CD4-positive, alpha-beta T cell treated with Interleukin-15 for 4 hours (primary cell): ENCODE data around the gene TNFRSF18.
A peak's percentile ranks its signal among the peaks of the same experiment; 100 is the strongest.

Source experiments
- DNase-seq: peaks from one replicate; pipeline ENCODE4 v3.0.0-alpha.2; 2020; ENCODE audit warnings: low spot score

Gene TNFRSF18

DNA sequence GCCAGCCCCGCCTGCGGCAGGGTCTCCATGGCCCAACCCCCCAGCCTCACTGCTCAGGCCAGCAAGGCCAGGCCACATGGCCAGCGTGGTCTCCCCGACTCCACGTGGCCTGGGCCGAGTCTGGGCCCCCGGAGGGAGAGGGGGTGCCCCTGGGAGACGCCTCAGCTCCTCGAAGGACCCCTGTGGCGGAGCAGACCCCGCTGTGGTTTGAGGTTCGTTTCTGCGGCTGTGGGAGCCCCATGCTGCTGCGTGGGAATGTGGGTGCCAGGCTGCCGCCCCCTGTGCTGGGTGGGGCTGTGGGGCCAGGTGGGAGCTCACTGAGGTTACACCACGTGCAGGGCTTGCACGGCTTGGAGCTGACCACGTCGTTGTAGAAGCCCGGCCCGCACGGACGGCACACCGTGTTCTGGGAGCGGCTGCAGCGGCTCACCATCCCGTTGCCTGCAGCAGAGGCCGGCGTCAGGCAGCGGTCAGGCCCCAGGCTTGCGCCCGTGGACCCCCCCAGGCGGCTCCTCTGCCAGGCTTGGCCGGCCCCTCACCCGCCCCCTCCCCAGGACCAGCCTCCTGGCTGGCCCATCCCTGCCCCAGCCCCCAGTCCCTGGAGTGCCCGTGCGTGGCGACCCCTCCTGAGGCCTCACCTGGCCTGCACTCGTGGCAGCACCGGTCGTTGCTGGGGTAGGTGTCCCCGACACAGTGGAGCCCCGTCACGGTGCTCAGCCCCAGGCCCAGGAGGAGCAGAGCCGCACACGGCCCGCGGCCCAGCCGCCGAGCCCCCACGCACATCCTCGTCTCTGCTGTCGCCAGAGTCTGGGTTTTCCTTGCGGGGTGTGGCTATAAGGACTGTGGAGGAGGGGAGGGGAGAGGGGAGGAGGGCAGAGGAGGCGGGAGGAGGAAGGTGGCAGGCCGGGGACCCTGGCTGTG lies 7.2 kb upstream of the TNFRSF18 start, which contains the start of gene TNFRSF4:
Gene TNFRSF4, minus strand, starts transcription at position 809 of the 921 bp plus-strand sequence. Its CDS starts 26 bp downstream, at position 783.
- DNase-seq: no peak

DNA sequence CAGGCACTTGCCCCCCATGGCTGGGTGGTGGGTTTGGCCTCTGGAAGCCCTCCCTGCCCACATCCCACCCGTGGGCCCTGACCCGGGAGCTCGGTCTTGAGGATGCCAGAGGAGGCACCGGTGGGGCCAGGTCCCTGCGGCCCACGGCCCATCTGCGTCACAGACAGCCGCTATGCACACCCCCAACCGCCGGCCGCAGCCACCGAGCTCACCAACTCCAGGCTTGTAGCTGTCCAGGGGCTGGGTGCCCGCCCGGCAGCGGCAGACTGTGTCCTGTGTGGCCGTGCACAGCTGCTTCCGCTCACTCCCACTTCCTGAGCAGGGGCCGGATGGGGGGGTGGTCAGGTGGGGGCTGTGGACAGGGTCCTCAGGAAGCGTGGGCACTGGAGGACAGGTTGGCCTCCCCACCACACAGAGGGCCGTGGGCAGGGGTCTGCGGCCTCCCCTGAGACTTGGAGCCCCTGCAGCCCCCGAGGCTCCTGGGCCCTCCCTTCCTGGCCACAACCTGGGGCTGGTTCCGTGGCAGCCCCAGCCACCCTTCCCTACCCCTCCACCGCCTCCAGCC lies 6.5 kb upstream of the TNFRSF18 start:
- DNase-seq: no peak

DNA sequence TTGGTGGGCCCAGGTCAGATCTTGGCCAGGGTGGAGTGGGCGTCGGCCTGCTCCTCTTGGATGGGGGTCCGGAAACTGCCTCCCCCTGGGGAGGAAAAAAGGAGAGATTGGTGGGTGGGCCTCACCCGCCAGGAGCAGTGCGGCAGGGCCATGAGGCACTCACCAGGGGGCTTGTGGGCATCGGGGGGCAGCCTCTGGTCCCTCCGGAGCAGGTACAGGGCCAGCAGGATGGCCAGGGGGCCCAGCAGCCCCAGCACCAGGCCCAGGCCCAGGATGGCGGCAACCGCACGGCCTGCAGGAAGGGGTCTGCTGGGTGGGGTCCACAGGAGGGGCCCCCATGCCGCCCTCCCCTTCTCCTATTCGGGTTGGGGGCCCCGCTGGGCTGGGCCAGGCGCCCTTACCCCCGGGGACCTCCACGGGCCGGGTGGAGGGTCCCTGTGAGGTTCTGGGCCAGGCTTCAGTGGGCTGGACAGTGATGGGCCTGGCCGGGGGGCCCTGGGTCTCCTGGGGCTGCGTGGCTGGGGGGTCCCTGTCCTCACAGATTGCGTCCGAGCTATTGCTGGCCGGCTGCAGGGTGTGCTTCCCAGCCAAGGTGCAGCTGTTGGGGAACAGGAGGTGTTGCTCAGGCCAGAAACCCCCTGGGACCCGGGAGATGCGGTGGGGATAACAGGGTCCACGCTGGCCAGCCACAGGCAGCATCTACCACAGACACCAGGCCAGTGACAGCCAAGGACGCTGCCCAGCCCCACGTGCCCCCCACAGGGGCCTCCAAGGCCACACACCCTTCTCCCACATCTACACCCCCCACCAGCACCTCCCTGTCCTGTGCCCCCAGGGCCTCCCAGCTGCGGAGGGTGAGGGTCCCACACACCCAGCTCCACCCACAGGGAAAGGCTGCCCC lies 5.4 kb upstream of the TNFRSF18 start:
- DNase-seq: no peak

DNA sequence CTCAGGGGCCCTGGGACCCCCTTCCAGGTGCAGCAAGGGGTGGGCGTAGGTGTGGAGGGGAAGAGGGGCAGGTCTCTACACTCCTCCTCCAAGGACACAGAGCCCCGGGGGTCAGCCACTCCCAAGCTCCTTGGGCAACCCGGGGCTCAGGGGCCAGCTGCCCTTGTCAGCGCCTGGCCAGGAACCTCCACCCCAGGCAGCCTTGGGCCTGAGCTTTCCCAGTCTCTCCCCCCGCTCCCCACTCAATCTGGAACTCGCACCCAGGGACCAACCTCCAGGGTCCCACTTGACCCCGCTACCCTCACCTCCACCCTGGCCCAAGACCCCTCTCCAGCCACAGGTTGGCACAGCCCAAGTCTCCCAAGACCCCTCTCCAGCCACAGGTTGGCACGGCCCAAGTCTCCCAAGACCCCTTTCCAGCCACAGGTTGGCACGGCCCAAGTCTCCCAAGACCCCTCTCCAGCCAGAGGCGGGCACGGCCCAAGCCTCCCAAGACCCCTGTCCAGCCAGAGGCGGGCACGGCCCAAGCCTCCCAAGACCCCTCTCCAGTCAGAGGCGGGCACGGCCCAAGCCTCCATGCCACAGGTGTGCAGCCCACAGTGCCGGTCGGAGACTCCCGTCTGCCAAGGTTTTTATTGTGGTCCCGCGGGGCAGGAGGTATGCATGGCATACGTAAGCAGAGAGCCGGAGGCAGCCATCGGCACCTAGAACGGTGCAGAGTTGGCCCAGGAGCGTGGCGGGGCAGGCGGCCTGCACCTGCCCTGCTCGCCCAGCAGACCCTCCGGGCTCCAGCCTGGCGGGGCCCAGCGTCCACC lies 4.5 kb upstream of the TNFRSF18 start:
- DNase-seq: no peak

DNA sequence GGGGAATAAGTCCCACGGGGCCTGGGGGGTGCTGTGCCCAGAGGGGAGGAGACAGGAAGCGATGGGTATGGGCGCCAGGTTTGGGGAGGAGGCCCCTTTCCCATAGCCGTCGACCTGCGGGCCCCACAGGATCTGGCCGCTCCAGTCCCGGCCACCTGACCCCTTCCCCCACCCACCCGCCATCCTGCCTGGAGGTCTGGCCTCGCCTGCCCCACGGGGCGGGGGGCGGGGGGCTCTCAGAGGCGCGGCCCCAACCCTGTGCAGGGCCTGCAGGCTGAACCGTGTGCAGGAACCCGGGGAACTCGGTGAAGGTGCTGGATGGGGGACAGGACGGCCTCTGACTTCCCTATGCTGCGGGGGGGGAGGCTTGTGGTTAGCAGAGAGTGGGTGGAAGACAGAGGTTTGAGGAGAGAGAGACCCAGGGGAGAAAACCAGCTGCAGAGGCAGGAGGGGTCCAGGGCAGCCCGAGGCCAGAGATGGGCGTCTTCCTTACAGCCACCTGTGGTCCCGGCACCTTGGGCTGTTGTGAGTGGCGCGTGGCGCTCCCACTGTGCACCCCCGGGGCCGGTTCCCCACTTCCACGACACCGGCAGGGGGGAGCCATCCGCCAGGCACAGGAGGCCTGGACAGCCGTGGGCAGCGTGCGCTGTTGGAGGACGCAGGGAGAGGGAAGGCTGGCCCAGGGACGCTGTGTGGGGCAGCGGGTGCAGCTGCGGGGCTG lies 2.5 kb upstream of the TNFRSF18 start:
- DNase-seq: no peak

DNA sequence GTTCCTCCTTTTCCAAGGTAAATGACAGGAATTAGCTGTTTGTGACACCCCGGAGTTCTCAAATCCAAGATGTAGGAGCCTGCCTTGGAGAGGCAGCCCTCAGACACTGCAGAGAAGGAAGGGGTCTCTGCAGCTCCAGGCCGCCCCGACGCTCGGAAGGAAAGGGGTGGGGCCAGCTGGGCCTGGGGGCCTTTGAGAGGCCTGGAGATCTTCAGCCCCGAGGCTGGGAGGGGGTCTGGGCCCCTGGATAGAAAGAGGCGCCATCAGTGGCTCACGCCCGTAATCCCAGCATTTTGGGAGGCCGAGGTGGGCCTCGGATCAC lies 1.1 kb upstream of the TNFRSF18 start:
- no peak for DNase-seq

DNA sequence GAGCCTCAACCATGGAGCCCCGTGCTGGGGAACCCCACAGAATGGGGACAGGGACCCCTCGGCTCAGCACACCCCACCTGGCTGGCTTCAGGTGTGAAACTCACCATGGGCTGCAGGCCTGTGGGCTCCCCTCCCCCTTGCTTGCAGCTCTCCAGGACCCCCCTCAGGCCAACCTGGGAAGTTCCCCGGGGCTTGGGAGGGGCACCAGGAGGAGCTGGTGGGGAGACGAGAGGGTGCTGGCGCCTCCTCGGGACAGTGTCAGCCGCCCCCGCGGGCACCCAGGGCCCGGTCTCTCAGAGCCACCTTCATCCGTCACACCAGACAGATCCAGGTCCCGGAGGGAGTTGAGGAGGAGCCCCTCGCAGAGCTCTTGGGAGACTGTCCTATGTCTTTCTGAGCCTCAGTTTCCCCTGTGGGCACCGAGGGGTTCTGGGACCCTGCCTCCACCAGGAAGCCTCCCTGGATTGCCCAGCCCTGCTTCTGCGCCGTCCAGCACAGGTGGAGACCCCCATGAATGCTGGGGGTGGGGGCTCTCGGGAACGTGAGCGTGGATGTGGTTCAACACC lies 657 bp upstream of the TNFRSF18 start:
- DNase-seq: no peak

DNA sequence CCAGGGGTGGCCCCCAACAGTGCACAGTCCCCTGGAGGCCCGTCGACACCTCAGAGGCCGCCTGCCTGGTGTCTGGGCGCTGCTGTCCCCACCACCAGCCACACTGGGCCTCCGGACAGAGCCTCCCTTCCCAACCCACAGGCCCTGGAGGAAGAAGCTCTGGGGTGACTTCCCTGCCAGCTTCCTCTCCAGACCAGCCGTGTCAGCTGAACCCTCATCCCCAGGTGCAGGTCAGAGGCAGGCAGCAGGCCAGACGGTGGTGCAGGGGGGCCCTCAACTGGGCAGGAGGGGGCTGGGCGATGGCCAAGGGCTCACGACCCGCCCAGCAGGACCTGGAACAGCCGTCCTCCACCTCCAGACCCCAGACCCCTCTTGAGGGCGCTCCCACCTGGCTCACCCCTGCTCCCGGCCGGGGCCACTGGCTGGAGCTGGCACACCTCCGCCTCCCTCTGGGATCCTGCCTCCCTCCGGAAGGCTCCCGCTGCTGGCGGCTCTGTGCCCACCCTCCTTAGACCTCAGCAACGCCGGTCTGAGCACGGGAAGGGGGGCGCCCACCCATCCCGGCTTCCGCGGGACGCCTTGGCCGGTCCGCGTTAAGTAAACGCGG lies 520 bp downstream of the TNFRSF18 start:
- no peak for DNase-seq

DNA sequence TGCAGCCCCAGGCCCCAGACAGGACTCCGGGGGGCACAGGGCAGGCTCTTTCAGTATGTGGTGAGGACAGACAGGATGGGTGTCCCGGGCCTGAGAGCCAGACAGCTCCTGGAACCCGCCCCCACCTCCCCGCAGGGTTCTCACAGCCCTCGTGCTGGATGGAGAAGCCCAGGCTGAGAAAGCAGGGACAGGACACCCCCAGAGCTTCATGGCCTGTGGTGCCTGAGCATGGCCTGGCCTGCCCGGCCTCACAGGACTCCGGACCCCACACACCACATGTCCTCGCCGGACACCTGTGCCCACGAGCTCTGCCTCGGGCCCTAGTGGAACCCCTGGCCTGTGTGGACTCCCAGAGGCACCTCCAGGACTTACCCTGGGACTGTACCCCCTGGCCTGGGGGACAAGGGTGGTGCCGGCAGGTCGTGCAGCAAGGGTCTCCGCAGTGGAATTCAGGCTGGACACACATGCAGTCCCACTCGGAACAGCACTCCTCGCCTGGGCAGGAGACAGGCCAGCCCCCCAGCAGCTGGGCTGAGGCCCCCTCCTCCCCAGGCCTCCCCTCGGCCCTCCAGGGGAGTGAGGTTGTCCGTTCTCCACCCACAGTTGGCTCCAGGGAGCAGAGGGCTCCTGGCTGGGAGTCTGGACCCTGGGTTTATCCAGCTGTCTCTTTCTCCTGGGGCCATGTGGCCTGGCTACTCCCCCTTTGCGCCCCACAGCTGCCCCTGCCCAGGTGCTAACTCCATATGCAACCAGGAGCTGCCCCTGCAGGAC lies 1.2 kb downstream of the TNFRSF18 start:
- no peak for DNase-seq

DNA sequence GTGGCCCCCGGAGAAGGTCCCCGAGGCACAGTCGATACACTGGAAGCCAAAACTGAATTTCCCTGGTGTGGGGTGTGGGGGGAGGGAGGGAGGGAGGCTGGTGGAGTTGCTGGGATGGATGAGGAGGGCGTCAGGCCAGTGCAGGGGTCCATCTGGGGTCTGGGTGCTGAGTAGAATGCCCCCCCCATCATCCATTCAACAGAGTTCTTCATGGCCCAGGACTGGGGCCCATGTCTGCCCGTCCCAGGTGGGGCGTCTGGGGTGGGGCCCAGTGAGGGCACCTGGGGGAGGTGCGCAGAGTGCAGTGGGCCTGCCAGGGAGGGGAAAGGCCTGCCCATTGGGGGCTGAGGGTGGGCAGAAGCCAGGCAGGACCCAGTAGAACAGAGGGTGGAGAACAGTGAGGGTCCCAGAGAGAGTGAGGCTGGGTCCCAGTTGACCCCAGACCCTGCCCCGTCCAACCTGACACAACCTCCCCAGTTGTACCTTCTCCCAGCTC lies 1.9 kb downstream of the TNFRSF18 start:
- DNase-seq: no peak

DNA sequence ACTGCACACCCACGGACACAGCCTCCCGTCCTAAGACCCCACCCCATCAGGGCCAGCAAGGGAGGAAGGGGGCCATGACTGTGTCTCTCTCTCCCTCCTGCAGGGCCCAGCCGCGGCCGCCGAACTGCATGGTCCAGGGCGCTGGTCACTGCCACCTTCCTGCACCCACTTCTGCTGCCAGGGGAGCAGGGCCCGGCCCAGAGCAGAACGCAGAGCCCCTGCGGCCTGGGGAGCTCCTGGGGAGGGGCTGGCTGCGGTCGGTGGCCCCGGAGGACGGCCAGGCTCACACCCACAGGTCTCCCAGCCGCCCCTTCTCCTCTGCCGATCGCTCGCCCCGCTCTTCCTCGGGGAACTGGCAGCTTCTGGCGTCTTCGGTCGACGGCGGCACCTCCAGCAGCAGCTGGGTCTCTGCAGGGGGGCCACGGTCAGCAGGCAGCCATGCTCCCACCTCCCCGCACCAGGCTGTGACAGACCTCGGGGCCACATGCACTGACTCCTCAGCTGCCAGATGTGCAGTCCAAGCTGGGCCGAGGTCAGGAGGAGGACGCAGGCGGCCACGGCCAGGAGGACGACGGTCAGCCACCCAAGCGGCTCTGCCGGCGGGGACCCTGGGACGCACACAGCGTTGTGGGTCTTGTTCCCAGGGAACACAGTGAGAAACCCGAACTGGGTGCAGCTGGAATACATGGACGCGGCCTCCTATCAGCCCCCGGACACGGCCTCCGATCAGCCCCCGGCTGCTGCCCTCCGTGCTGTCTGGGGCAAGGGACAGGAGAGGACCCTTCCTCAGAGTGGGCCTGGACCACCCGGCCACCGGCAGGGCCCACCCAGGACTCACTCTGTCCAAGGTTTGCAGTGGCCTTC lies 2.6 kb downstream of the TNFRSF18 start:
- DNase-seq: no peak

DNA sequence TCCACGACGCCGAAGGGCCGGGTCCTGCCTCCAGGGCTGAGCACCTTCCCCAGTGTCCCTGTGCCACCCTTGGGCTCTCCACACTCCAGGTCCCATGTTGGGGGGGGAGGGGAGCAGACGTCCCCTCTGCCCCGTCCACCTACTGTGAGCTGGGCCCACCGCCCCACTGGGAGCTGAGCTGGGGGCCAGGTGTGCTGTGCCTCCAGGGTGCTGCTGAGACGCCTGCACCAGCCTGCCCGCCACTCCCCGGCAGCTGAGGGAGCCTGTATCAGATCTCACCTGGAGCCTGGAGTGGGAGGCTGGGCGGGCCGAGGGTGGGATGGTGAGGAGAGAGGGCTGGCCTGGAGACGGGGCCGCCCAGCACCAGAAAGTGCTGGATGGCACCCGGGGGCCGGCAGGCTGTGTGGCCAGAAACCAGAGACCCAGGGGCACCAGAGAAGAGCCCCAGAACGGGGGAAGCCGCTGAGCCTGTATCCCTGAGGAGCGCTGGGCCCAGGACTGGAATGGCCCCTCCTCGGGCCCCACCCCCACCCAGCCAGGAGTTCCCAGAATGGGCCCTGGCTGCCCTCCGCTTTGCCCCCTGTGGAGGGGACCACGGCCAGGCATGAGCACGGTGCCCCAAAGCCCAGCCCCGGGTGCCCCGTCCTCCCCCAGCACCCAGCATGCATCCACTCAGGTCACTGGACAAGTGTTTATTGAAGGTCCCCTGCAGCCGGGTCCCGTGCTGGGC lies 3.4 kb downstream of the TNFRSF18 start:
- no peak for DNase-seq

DNA sequence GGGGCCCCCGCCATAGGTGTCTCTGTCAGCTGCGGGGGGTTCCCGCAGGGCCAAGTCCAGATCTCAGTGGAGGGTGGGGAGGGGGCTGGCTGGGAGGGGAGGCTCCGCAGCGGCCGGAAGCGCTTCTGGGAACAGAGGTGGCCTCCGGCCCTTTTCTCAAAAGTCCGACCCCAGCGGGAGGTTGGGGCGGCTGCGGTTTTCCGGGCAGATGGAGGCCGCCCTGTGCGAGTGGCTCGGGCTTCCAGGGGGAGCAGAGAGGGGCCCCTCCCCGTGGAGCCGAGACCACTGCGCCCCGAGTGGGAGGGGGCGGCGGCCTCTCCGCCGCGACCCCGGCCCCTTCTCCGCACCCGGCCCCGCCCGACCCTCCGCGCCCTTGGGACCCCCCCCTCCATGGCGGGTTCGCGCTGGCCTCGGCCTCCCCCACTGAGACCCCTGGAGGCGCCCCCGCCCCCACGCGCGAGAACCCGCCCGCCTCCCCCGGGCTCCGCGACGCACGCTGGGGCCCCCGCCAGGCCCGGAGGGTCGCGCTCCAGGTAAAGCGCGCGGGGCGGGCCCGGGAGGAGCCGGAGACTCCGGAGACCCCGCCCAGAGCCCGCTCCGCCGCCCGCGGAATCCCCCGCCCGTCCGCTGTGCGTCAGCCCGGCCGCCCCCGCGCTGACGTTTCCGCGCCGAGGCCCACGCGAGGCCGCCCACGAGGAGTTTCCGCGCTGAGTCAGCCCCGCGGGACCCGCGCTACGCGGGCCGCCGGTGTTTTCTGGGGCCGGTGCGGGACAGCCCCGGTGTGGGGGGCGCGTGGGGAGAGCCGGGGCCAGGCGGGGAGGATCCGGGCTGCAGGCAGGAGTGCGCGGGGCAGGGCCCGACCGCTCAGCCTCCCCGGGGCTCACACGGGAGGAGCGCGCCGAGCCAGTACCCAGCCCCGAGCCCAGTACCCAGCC lies 5.2 kb downstream of the TNFRSF18 start:
- peak; percentile 88 for DNase-seq

DNA sequence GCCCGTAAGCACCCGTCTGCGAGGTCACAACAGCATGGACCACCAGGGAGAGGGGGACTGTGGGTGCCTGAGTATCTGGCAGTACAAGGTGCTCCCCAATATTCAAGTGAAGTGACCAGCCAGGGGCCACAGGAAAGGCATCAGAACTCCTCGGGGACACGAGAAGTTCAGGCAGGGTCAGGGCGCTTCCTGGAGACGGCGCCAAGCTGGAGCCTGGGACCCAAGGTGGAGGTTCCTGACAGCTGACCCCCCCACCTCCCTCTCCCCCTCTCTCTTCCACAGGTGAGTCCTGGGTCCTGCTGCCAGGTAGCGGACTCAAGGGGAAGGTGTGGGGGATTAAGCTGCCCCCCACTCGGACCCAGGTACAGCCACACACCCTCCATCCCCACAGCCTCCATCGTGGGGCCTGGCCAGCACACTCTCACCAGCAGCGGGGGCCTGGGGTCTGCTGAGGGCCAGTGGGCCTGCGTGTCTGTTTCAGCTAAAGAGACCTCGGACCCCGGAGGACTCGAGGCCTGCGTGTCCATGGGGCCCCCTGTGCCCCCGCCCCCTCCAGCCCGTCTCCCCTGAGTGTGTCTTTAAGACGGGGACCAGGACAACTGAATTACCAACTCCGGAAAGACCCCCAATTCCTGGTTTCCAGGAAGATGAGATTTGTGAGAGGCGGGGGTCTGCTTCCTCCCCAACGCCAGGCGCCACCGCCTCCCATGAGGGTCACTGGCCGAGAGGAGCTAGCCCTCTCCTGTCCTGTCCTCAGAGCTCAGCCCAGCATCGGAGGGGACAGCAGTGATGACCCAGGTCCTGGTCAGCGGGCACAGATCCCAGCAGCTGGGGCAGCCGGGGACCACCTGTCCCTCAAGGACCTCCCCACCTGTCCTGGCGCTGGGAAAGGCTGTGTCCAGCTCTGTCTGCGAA lies 6.2 kb downstream of the TNFRSF18 start:
- no peak for DNase-seq
